KBM-7 (cell line): ENCODE results near the gene ANTKMT.
A peak's percentile ranks its signal among the peaks of the same experiment; 100 is the strongest.
"Not testable (repeated sequence)": the region's sequence is repeated elsewhere in the genome, so short reads cannot be mapped to it uniquely, and the experiment has no call there.

Experiments used
- DNase-seq: peaks from one replicate; pipeline ENCODE4 v3.0.0-alpha.2; 2015
- in situ Hi-C: fragments of 300-500 bp; cut with MboI; formaldehyde crosslinking; loops from 2 replicates; pipeline ENCODE4 v1.14.3; 2020; ENCODE audit warnings: low sequenced_read_pairs, low pct_unique_long_range_greater_than_20kb, mixed read lengths

ANTKMT gene

GRCh38 chr16:680625-680945 is 40.4 kb upstream of the ANTKMT start:
- no peak for DNase-seq
- in situ Hi-C loops = no loop called here

- DNase-seq = peak; percentile 49
- in situ Hi-C loops = no loop called here
These were observed 39.8 kb upstream of the ANTKMT start for GRCh38 chr16:680967-681745.

- no peak for DNase-seq
- in situ Hi-C loops = no loop called here
These were observed 39.1 kb upstream of the ANTKMT start for GRCh38 chr16:681746-682427.

- DNase-seq = no peak
- in situ Hi-C loops = no loop called here
These were observed 38.2 kb upstream of the ANTKMT start for GRCh38 chr16:682493-683395.

- in situ Hi-C loops = no loop called here
- no peak for DNase-seq
These were observed 37.4 kb upstream of the ANTKMT start for GRCh38 chr16:683396-684070.

- in situ Hi-C loops = no loop called here
- peak; percentile 96 for DNase-seq
These were observed 36.7 kb upstream of the ANTKMT start, which contains the start of gene JMJD8 for GRCh38 chr16:684071-684794. Gene JMJD8, minus strand, starts transcription at chr16:684334. Its CDS starts 15 bp downstream, at chr16:684319.

- no peak for DNase-seq
- in situ Hi-C loops = no loop called here
These were observed 35.8 kb upstream of the ANTKMT start for GRCh38 chr16:684961-685696.

- in situ Hi-C loops = no loop called here
- no peak for DNase-seq
These were observed 35.0 kb upstream of the ANTKMT start for GRCh38 chr16:685967-686366.

GRCh38 chr16:686459-687260 is 34.3 kb upstream of the ANTKMT start:
- no peak for DNase-seq
- in situ Hi-C loops = no loop called here

- in situ Hi-C loops = no loop called here
- DNase-seq = no peak
These were observed 33.4 kb upstream of the ANTKMT start for GRCh38 chr16:687499-687898.

- no peak for DNase-seq
- in situ Hi-C loops = no loop called here
These were observed 31.6 kb upstream of the ANTKMT start for GRCh38 chr16:689175-689897.

GRCh38 chr16:691242-691641 is 29.7 kb upstream of the ANTKMT start:
- DNase-seq = not testable (repeated sequence)

GRCh38 chr16:692356-693108 is 28.4 kb upstream of the ANTKMT start:
- in situ Hi-C loops = no loop called here
- no peak for DNase-seq

More at GRCh38 chr16:691242-691641, 29.7 kb upstream of the ANTKMT start:
- in situ Hi-C loops = not testable (repeated sequence)

GRCh38 chr16:693364-693763 is 27.6 kb upstream of the ANTKMT start:
- in situ Hi-C loops = no loop called here
- DNase-seq = no peak

- no peak for DNase-seq
- in situ Hi-C loops = no loop called here
These were observed 27.2 kb upstream of the ANTKMT start for GRCh38 chr16:693766-694165.
